Subcutaneous abdominal adipose tissue (tissue), 5 donors: Measurements from ENCODE around the gene LYST.
"Not testable (repeated sequence)": the region's sequence is repeated elsewhere in the genome, so short reads cannot be mapped to it uniquely, and the experiment has no call there.

Source experiments
- H3K27ac ChIP-seq: one replicate; pipeline ENCODE4 v1.7.0; 2013; ENCODE audit warnings: low read depth, mild to moderate bottlenecking, inconsistent platforms, low read length, moderate library complexity
- H3K27me3 ChIP-seq, 5 donors: one replicate each; pipeline ENCODE4 v1.7.0; 2013; ENCODE audit warnings: low read length in 5 of 5, inconsistent platforms in 1 of 5; ENCODE audit not compliant: control insufficient read depth in 5 of 5, insufficient read depth in 4 of 5
- H3K36me3 ChIP-seq, 5 donors: one replicate each; pipeline ENCODE4 v1.7.0; 2013; ENCODE audit warnings: low read length in 5 of 5; ENCODE audit not compliant: control insufficient read depth in 5 of 5, insufficient read depth in 5 of 5
- H3K4me1 ChIP-seq, 5 donors: one replicate each; pipeline ENCODE4 v1.7.0; 2013; ENCODE audit warnings: low read length in 5 of 5, mild to moderate bottlenecking in 3 of 5, moderate library complexity in 1 of 5; ENCODE audit not compliant: control insufficient read depth in 5 of 5, insufficient read depth in 5 of 5
- H3K4me3 ChIP-seq, 5 donors: one replicate each; pipeline ENCODE4 v1.7.0; 2013; ENCODE audit warnings: low read length in 5 of 5, low read depth in 1 of 5
- H3K9ac ChIP-seq, 5 donors: one replicate each; pipeline ENCODE4 v1.7.0; 2013; ENCODE audit warnings: low read length in 5 of 5, mild to moderate bottlenecking in 4 of 5, moderate library complexity in 3 of 5
- H3K9me3 ChIP-seq, 5 donors: one replicate each; pipeline ENCODE4 v1.7.0; 2013; ENCODE audit warnings: low read length in 5 of 5; ENCODE audit not compliant: control insufficient read depth in 5 of 5
- donor health status: healthy.
- donor health status: healthy.
- donor health status: healthy.
- donor health status: healthy.
- donor health status: healthy.

LYST gene

GRCh38 chr1:235809688-235810397 is 56.9 kb downstream of the LYST start:
- no peak overlapping the region for H3K4me3 ChIP-seq
- no peaks in the 10 kb centered on the region for H3K4me1 ChIP-seq
- peaks cover 20 to 26% (median 22%) of the 10 kb centered on the region in 5 donors for H3K36me3 ChIP-seq
- no peak overlapping the region for H3K27ac ChIP-seq
- H3K9me3 ChIP-seq, result no peaks in the 10 kb centered on the region
- H3K27me3 ChIP-seq, result no peaks in the 10 kb centered on the region
- H3K9ac ChIP-seq, result no peak overlapping the region

DNA sequence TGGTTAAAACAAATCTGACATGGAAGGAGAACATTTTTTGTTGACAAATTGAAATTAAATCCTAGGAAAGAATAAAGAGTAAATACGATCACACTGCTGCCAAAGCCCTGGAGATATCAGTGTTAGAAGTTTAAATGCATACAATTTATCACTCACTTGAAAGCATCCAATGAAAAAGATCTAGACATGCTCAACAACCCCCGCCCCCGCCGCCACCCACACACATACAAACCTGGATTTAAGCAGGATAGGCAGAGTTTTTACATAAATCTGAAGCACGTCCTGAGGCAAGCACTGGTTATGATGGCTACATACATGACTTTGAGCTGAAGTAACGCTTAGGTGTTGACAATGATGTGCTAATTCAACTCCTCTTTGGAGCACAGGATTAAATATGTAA is 58.5 kb downstream of the LYST start:
- Histone ChIP-seq H3K9ac (no peak overlapping the region), H3K36me3 (peaks cover 23 to 31% (median 25%) of the 10 kb centered on the region in 5 donors), H3K27ac (no peak overlapping the region), H3K4me1 (no peaks in the 10 kb centered on the region), H3K27me3 (no peaks in the 10 kb centered on the region), H3K4me3 (no peak overlapping the region), H3K9me3 (no peaks in the 10 kb centered on the region)

- Histone ChIP-seq H3K9me3 (no peaks in the 10 kb centered on the region), H3K36me3 (peaks cover 23 to 37% (median 28%) of the 10 kb centered on the region in 5 donors), H3K27ac (no peak overlapping the region), H3K4me3 (no peak overlapping the region), H3K27me3 (no peaks in the 10 kb centered on the region), H3K9ac (no peak overlapping the region), H3K4me1 (no peaks in the 10 kb centered on the region)
Observed at GRCh38 chr1:235806123-235806522, 60.6 kb downstream of the LYST start.

DNA sequence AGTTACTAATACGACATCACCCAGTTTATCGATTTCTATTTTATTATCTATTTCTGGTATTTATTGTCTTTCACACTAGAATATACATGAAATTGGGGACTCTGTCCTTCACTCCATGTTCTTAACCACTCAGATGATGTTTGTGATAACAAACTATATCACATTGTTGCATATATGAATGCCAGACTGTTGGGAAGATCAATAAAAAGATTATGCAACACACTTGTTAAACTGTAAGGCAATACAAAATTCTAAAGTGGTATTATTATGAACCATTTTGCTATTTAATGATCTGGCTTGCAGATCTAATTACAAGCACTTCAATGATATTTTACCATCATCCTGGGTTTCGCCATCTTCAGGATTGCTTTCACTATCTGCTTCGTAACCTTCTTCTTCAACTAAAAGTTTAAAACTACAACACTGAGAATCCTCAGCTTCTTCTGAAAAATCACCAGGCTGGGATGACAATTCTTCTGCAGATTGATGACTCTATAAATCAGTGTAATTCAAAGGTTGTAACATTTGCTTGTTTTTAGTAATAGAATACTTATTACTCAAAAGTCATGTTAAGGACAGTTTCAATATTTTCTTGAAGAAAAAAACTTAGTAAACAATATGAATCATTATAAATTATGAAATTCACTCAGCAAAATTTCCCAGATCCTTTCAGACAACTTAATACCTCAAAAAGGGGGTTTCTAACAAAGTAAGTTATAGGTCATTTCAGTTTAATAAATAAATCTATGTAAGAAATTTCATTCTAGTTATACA is 63.9 kb downstream of the LYST start:
- H3K4me1 ChIP-seq, result no peaks in the 10 kb centered on the region
- H3K4me3 ChIP-seq, result no peak overlapping the region
- H3K9me3 ChIP-seq, result no peaks in the 10 kb centered on the region
- H3K27ac ChIP-seq, result no peak overlapping the region
- no peak overlapping the region for H3K9ac ChIP-seq
- H3K36me3 ChIP-seq, result peaks cover 11 to 25% (median 21%) of the 10 kb centered on the region in 5 donors
- H3K27me3 ChIP-seq, result no peaks in the 10 kb centered on the region

- Histone ChIP-seq H3K4me1 (no peaks in the 10 kb centered on the region), H3K36me3 (peaks cover 4 to 26% (median 14%) of the 10 kb centered on the region in 5 donors), H3K9me3 (peaks cover 0 to 4% (median 0%) of the 10 kb centered on the region in 5 donors), H3K4me3 (no peak overlapping the region), H3K27ac (no peak overlapping the region), H3K27me3 (no peaks in the 10 kb centered on the region), H3K9ac (no peak overlapping the region)
Observed at GRCh38 chr1:235799264-235799663, 67.4 kb downstream of the LYST start.

- Histone ChIP-seq H3K27me3 (no peaks in the 10 kb centered on the region), H3K9ac (no peak overlapping the region), H3K36me3 (peaks cover 19 to 48% (median 33%) of the 10 kb centered on the region in 5 donors), H3K4me1 (no peaks in the 10 kb centered on the region), H3K27ac (no peak overlapping the region), H3K4me3 (no peak overlapping the region), H3K9me3 (peaks cover 0 to 4% (median 0%) of the 10 kb centered on the region in 5 donors)
Observed at GRCh38 chr1:235791532-235792060, 75.1 kb downstream of the LYST start.

DNA sequence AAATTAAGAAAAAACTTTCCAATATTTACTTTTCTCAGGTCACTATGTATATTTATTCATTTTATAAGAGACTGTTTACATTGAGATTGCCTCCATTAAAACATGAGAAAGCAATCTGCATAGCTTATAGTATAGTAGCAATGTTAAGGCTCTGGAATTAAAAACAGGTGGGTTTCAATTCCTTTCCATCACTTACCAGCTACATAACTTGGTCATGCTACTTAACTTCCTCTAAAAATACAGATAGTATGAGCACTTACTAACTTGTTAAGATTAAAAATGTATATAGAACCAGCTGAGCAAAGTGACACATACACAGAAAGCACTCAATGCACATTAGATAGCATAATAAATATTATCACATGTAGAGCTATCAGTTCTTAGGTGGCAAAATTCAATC is 76.6 kb downstream of the LYST start:
- H3K9ac ChIP-seq, result no peak overlapping the region
- no peak overlapping the region for H3K27ac ChIP-seq
- no peak overlapping the region for H3K4me3 ChIP-seq
- peaks cover 19 to 43% (median 29%) of the 10 kb centered on the region in 5 donors for H3K36me3 ChIP-seq
- H3K27me3 ChIP-seq, result no peaks in the 10 kb centered on the region
- no peaks in the 10 kb centered on the region for H3K4me1 ChIP-seq
- H3K9me3 ChIP-seq, result peaks cover 0 to under 1% (median 0%) of the 10 kb centered on the region in 5 donors

- H3K9me3 ChIP-seq, H3K4me3 ChIP-seq, H3K4me1 ChIP-seq, H3K9ac ChIP-seq, H3K27me3 ChIP-seq, H3K27ac ChIP-seq: not testable (repeated sequence)
- peaks cover 15 to 43% (median 26%) of the 10 kb centered on the region in 5 donors for H3K36me3 ChIP-seq
Observed at GRCh38 chr1:235786227-235786898, 80.3 kb downstream of the LYST start.

DNA sequence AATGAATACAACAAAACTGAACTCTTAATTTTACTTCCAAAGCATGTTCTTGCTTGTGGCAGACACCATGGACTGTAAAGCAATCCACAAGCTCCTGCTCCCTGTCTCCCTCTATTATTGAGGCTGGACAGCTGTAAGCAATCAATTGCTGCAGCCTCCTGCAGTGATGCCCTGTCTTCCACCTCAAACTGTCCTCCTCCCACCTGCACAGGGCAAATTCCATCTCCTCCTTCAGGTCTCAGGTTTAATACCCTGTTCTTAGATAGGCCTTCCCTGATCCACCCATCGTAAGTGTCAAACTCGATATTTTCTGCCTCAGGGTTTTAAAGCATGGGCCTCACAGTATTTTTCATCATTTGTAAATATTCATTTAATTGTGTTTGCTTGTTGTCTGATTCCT is 81.8 kb downstream of the LYST start:
- no peaks in the 10 kb centered on the region for H3K9me3 ChIP-seq
- no peak overlapping the region for H3K4me3 ChIP-seq
- no peaks in the 10 kb centered on the region for H3K4me1 ChIP-seq
- H3K36me3 ChIP-seq, result peaks cover 6 to 30% (median 14%) of the 10 kb centered on the region in 5 donors
- H3K9ac ChIP-seq, result no peak overlapping the region
- no peaks in the 10 kb centered on the region for H3K27me3 ChIP-seq
- H3K27ac ChIP-seq, result no peak overlapping the region
